Neural progenitor cell (in vitro differentiated cells): ENCODE measurements around the gene KIF1B.

ENCODE experiments used
- EZH2 ChIP-seq: fragments of 200-600 bp; sonication (generic); IDR thresholded peaks from 2 replicates; pipeline ENCODE4 v1.6.1; 2017; ENCODE audit warnings: antibody characterized with exemption, mild to moderate bottlenecking, moderate library complexity
- EZH2phosphoT487 ChIP-seq: fragments of 200-600 bp; sonication (generic); IDR thresholded peaks from 2 replicates; pipeline ENCODE4 v1.6.1; 2017; ENCODE audit warnings: antibody characterized with exemption
- TF ChIP-seq, protein P1 (sequence below): fragments of 200-600 bp; sonication (generic); IDR thresholded peaks from 2 replicates; pipeline ENCODE4 v1.5.1; 2017; ENCODE audit warnings: antibody characterized with exemption, mild to moderate bottlenecking

DNA sequence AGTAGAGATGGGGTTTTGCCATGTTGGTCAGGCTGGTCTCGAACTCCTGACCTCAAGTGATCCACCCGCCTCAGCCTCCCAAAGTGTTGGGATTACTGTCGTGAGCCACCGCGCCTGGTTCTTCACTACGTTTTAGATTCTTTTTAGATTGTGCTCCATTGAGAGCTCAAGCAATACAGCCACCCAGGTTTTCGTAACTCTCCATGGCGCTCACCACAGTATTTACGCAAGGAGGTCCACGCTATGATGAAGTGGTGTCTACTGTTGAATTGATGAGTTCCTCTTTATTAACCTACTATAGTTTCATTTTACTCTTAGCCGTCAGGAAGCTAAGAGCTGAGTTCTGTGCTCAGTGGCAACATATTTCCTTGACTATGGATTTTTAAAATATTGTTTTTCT is 1.8 kb upstream of the KIF1B start:
- TF ChIP-seq, protein P1, sequence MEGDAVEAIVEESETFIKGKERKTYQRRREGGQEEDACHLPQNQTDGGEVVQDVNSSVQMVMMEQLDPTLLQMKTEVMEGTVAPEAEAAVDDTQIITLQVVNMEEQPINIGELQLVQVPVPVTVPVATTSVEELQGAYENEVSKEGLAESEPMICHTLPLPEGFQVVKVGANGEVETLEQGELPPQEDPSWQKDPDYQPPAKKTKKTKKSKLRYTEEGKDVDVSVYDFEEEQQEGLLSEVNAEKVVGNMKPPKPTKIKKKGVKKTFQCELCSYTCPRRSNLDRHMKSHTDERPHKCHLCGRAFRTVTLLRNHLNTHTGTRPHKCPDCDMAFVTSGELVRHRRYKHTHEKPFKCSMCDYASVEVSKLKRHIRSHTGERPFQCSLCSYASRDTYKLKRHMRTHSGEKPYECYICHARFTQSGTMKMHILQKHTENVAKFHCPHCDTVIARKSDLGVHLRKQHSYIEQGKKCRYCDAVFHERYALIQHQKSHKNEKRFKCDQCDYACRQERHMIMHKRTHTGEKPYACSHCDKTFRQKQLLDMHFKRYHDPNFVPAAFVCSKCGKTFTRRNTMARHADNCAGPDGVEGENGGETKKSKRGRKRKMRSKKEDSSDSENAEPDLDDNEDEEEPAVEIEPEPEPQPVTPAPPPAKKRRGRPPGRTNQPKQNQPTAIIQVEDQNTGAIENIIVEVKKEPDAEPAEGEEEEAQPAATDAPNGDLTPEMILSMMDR = no peak
- no peak for TF ChIP-seq EZH2
- TF ChIP-seq EZH2phosphoT487 = no peak
